Gastroesophageal sphincter (tissue), 3 donors: ENCODE results near the gene CGNL1.

Source experiments
- CTCF ChIP-seq, 4 experiments: fragments of 200-600 bp in 2 of 4; fragments of 450-650 bp in 2 of 4; sonication (generic) in 1 of 4; IDR thresholded peaks; one replicate each; pipeline ENCODE4 v1.5.1; 2017 to 2019; ENCODE audit warnings: antibody characterized with exemption in 4 of 4, mild to moderate bottlenecking in 2 of 4, moderate library complexity in 2 of 4
- POLR2A ChIP-seq, 2 donors: fragments of 450-650 bp; IDR thresholded peaks; one replicate each; pipeline ENCODE4 v1.6.1; 2017; ENCODE audit warnings: antibody characterized with exemption in 2 of 2, mild to moderate bottlenecking in 2 of 2, moderate library complexity in 1 of 2
- POLR2AphosphoS5 ChIP-seq: sonication (generic); formaldehyde crosslinking; IDR thresholded peaks from one replicate; pipeline ENCODE4 v1.6.1; 2017; ENCODE audit warnings: antibody characterized with exemption

- TF ChIP-seq CTCF (IDR thresholded peaks at IDR 0.05) = no peak
- no peak for TF ChIP-seq POLR2A (IDR thresholded peaks at IDR 0.05)
- no peak for TF ChIP-seq POLR2AphosphoS5
These were observed 66.0 kb downstream of the CGNL1 start for GRCh38 chr15:57442335-57442734.
